ENCODE data around the gene HES5.

DNA sequence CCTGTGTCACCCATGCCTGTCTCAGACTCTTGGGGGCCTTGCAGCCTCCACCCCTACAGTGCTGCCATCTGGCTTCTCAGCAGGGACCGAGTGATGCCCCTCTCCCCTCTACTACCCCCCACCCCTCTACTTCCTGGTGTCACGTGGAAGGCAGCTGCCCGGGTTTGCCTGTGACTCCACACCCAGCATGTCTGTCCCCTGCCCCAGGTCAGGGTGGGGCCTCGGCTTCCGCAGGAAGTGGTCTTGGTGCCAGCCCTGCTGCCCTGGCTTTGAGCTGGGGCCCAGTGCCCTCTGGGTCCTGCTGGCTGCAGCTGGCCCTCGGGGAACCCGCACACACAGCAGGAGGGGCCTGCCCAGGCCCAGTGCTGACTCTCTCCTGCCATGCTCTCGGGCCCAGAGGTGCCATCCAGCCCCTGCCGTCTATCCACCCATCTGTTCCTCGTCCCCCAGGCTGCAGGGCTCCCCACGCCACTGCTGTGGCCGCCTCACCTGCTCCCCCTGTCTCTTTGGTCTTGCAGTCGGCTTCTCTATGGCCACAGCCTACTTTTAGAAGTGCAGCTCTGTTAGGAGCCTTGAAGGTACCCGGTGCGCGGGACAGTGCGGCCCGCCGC is 30.0 kb downstream of the HES5 start:
- TF ChIP-seq POLR2A (IDR thresholded peaks at IDR 0.05) = no peak
- TF ChIP-seq, protein P1, sequence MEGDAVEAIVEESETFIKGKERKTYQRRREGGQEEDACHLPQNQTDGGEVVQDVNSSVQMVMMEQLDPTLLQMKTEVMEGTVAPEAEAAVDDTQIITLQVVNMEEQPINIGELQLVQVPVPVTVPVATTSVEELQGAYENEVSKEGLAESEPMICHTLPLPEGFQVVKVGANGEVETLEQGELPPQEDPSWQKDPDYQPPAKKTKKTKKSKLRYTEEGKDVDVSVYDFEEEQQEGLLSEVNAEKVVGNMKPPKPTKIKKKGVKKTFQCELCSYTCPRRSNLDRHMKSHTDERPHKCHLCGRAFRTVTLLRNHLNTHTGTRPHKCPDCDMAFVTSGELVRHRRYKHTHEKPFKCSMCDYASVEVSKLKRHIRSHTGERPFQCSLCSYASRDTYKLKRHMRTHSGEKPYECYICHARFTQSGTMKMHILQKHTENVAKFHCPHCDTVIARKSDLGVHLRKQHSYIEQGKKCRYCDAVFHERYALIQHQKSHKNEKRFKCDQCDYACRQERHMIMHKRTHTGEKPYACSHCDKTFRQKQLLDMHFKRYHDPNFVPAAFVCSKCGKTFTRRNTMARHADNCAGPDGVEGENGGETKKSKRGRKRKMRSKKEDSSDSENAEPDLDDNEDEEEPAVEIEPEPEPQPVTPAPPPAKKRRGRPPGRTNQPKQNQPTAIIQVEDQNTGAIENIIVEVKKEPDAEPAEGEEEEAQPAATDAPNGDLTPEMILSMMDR (IDR thresholded peaks at IDR 0.05 in 8 of 11, conservative IDR thresholded peaks at IDR 0.05 in 3 of 11) = no peak
- TF ChIP-seq POLR2AphosphoS5 (IDR thresholded peaks at IDR 0.05) = peak in 2 of 3 donors; percentile 43 to 68

Data from spleen (tissue), 7 donors.